Neural cell (in vitro differentiated cells): ENCODE data around the gene SERPINB4. TPM values are rescaled to one million over a fixed set of nuclear protein-coding genes. Genes with fewer than 3 reads are reported as not detected.

Experiments
- H2AFZ ChIP-seq: fragments of 200-600, 300-800 bp; sonication (generic), shearing (Covaris generic); 2 replicates; pipeline ENCODE4 v1.6.0; 2014; ENCODE audit warnings: low read depth, mild to moderate bottlenecking, antibody characterized with exemption, low read length, moderate library complexity
- H3F3A ChIP-seq: fragments of 200-600 bp; shearing (Covaris generic); 2 replicates; pipeline ENCODE4 v1.6.1; 2016; ENCODE audit warnings: mild to moderate bottlenecking, moderate library complexity, mixed read lengths, antibody characterized with exemption, low read length; ENCODE audit not compliant: insufficient read depth, poor library complexity, severe bottlenecking
- H3K27ac ChIP-seq: fragments of 200-600, 300-800 bp; sonication (generic), shearing (Covaris generic); 2 replicates; pipeline ENCODE4 v1.5.1; 2014; ENCODE audit warnings: mild to moderate bottlenecking, low read length, moderate library complexity
- H3K27me3 ChIP-seq: fragments of 300-800, 200-600 bp; sonication (generic), shearing (Covaris generic); 2 replicates; pipeline ENCODE4 v1.6.0; 2014; ENCODE audit warnings: mild to moderate bottlenecking, low read depth, low read length, moderate library complexity; ENCODE audit not compliant: insufficient read depth
- H3K36me3 ChIP-seq: fragments of 300-800, 200-600 bp; sonication (generic), shearing (Covaris generic); 2 replicates; pipeline ENCODE4 v1.5.1; 2014; ENCODE audit warnings: mild to moderate bottlenecking, antibody characterized with exemption, low read length, moderate library complexity; ENCODE audit not compliant: insufficient read depth
- H3K4me2 ChIP-seq: fragments of 300-800, 200-600 bp; sonication (generic), shearing (Covaris generic); 2 replicates; pipeline ENCODE4 v1.6.0; 2014; ENCODE audit warnings: mild to moderate bottlenecking, low read length
- H3K4me3 ChIP-seq: fragments of 300-800, 200-600 bp; sonication (generic), shearing (Covaris generic); 2 replicates; pipeline ENCODE4 v1.5.1; 2014; ENCODE audit warnings: mild to moderate bottlenecking, low read length, moderate library complexity
- H3K79me2 ChIP-seq: fragments of 200-600 bp; shearing (Covaris generic); replicated peaks from 2 replicates; pipeline ENCODE4 v1.6.0; 2014; ENCODE audit warnings: mild to moderate bottlenecking, low read length, moderate library complexity; ENCODE audit not compliant: insufficient read depth
- H3K9ac ChIP-seq: fragments of 300-800, 200-600 bp; sonication (generic), shearing (Covaris generic); 2 replicates; pipeline ENCODE4 v1.6.1; 2016; ENCODE audit warnings: mild to moderate bottlenecking, low read length, mixed read lengths
- H3K9me2 ChIP-seq: fragments of 200-600 bp; shearing (Covaris generic); 2 replicates; pipeline ENCODE4 v1.6.1; 2016; ENCODE audit warnings: mild to moderate bottlenecking, low read length, mixed read lengths; ENCODE audit not compliant: insufficient read depth
- H3K9me3 ChIP-seq: fragments of 200-600, 300-800 bp; sonication (generic), shearing (Covaris generic); 2 replicates; pipeline ENCODE4 v1.6.1; 2016; ENCODE audit warnings: mild to moderate bottlenecking, mixed run types, low read length, moderate library complexity, mixed read lengths
- H4K20me1 ChIP-seq: fragments of 200-600 bp; shearing (Covaris generic); 2 replicates; pipeline ENCODE4 v1.6.1; 2016; ENCODE audit warnings: mild to moderate bottlenecking, mixed run types; ENCODE audit not compliant: insufficient read depth
- EZH2 ChIP-seq: fragments of 200-600, 300-800 bp; shearing (Covaris generic), sonication (generic); IDR thresholded peaks from 2 replicates; pipeline ENCODE4 v1.6.1; 2014; ENCODE audit warnings: antibody characterized with exemption, low read length, borderline replicate concordance, mild to moderate bottlenecking; ENCODE audit not compliant: insufficient read depth, poor library complexity, severe bottlenecking
- RAD21 ChIP-seq: fragments of 450-650 bp; conservative IDR thresholded peaks from 2 replicates; pipeline ENCODE4 v1.6.1; 2014; ENCODE audit warnings: antibody characterized with exemption, mild to moderate bottlenecking, moderate library complexity
- polyA plus RNA-seq: library from polyadenylated mRNA; depleted of rRNA; stranded (reverse); fragments of >200 nt; gene quantifications from 2 replicates; pipeline ENCODE4 v1.2.3, GENCODE V29; 2014
- TF ChIP-seq, protein P1 (sequence below): IDR thresholded peaks from 2 replicates; pipeline ENCODE4 v1.6.1; 2012; ENCODE audit warnings: borderline replicate concordance

The SERPINB4 gene
- polyA plus RNA-seq, 1 donor from 2014 or later, result not detected

DNA sequence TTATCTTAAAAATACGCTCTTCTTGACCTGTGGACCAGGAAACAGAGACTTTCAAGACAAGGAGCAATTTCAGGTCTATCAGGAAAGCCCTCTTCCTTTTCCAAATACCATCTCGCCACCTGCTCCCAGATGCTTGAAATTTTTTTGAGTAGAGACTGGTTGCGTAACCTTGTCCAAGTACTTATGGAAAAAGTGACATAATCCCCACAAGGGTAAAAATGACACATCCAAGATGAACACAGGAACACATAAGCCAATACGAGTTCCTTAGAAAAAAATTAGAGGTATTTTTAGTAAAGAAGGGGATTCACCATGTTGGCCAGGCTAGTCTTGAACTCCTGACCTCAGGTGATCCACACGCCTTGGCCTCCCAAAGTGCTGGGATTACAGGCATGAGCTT, 55.1 kb downstream of the SERPINB4 start:
- no peak overlapping the region for H3K9ac ChIP-seq
- TF ChIP-seq RAD21 (no peak), EZH2 (no peak)
- TF ChIP-seq, protein P1, sequence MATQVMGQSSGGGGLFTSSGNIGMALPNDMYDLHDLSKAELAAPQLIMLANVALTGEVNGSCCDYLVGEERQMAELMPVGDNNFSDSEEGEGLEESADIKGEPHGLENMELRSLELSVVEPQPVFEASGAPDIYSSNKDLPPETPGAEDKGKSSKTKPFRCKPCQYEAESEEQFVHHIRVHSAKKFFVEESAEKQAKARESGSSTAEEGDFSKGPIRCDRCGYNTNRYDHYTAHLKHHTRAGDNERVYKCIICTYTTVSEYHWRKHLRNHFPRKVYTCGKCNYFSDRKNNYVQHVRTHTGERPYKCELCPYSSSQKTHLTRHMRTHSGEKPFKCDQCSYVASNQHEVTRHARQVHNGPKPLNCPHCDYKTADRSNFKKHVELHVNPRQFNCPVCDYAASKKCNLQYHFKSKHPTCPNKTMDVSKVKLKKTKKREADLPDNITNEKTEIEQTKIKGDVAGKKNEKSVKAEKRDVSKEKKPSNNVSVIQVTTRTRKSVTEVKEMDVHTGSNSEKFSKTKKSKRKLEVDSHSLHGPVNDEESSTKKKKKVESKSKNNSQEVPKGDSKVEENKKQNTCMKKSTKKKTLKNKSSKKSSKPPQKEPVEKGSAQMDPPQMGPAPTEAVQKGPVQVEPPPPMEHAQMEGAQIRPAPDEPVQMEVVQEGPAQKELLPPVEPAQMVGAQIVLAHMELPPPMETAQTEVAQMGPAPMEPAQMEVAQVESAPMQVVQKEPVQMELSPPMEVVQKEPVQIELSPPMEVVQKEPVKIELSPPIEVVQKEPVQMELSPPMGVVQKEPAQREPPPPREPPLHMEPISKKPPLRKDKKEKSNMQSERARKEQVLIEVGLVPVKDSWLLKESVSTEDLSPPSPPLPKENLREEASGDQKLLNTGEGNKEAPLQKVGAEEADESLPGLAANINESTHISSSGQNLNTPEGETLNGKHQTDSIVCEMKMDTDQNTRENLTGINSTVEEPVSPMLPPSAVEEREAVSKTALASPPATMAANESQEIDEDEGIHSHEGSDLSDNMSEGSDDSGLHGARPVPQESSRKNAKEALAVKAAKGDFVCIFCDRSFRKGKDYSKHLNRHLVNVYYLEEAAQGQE, result no peak
- H3K9me3 ChIP-seq, result no peaks in the 10 kb centered on the region
- H3F3A ChIP-seq, result no peaks in the 10 kb centered on the region
- H3K27me3 ChIP-seq, result no peaks in the 10 kb centered on the region
- no peak overlapping the region for H2AFZ ChIP-seq
- no peaks in the 10 kb centered on the region for H3K9me2 ChIP-seq
- no peaks in the 10 kb centered on the region for H3K79me2 ChIP-seq
- H3K27ac ChIP-seq, result no peak overlapping the region
- H3K36me3 ChIP-seq, result no peaks in the 10 kb centered on the region
- no peak overlapping the region for H3K4me2 ChIP-seq
- H3K4me3 ChIP-seq, result no peak overlapping the region
- no peaks in the 10 kb centered on the region for H4K20me1 ChIP-seq

Other genes starting within 250 kb of the SERPINB4 start
- 25.6 and 30.5 TPM in 2 replicates for gene VPS4B, start 221.8 kb downstream of the SERPINB4 start, polyA plus RNA-seq
- not detected in 2 replicates for gene SERPINB5, start 167.3 kb downstream of the SERPINB4 start, polyA plus RNA-seq
- not detected in 2 replicates for gene SERPINB12, start 101.9 kb downstream of the SERPINB4 start, polyA plus RNA-seq
- not detected in 2 replicates for gene SERPINB13, start 56.9 kb downstream of the SERPINB4 start, polyA plus RNA-seq
- gene SERPINB3, start 17.6 kb upstream of the SERPINB4 start, polyA plus RNA-seq, result not detected in 2 replicates
- not detected in 2 replicates for gene SERPINB11, start 58.7 kb upstream of the SERPINB4 start, polyA plus RNA-seq
- not detected in 2 replicates for gene SERPINB7, start 131.2 kb upstream of the SERPINB4 start, polyA plus RNA-seq
- gene SERPINB2, start 243.4 kb upstream of the SERPINB4 start, polyA plus RNA-seq, result not detected in 2 replicates